SK-N-SH treated with all-trans-retinoic acid at 6 μM for 48 hours (cell line): ENCODE data around the gene SLC8A3.
"Not testable (repeated sequence)": the region's sequence is repeated elsewhere in the genome, so short reads cannot be mapped to it uniquely, and the experiment has no call there.

ENCODE experiments used
- ARNTL ChIP-seq: fragments of 450-650 bp; formaldehyde crosslinking; IDR thresholded peaks from 2 replicates; pipeline ENCODE4 v1.5.0; 2020; ENCODE audit warnings: low read depth, mild to moderate bottlenecking, moderate library complexity, borderline replicate concordance
- CSDC2 ChIP-seq: fragments of 250-450 bp; sonication (Bioruptor Pico); IDR thresholded peaks from 2 replicates; pipeline ENCODE4 v1.5.0; 2020; ENCODE audit warnings: mild to moderate bottlenecking, moderate library complexity
- TOX ChIP-seq: fragments of 250-450 bp; sonication (Bioruptor Pico); IDR thresholded peaks from 2 replicates; pipeline ENCODE4 v1.8.0; 2021; ENCODE audit warnings: mild to moderate bottlenecking, moderate library complexity, borderline replicate concordance
- ZNF565 ChIP-seq: fragments of 450-650 bp; formaldehyde crosslinking; conservative IDR thresholded peaks from 2 replicates; pipeline ENCODE4 v1.5.0; 2020; ENCODE audit warnings: low read depth, mild to moderate bottlenecking, moderate library complexity
- TF ChIP-seq, protein P1 (sequence below): fragments of 250-450 bp; sonication (Bioruptor Pico); IDR thresholded peaks from 2 replicates; pipeline ENCODE4 v1.5.1; 2020; ENCODE audit warnings: low read depth, mild to moderate bottlenecking, moderate library complexity

GRCh38 chr14:70231756-70232544 lies 43.2 kb upstream of the SLC8A3 start:
- TF ChIP-seq, protein P1, sequence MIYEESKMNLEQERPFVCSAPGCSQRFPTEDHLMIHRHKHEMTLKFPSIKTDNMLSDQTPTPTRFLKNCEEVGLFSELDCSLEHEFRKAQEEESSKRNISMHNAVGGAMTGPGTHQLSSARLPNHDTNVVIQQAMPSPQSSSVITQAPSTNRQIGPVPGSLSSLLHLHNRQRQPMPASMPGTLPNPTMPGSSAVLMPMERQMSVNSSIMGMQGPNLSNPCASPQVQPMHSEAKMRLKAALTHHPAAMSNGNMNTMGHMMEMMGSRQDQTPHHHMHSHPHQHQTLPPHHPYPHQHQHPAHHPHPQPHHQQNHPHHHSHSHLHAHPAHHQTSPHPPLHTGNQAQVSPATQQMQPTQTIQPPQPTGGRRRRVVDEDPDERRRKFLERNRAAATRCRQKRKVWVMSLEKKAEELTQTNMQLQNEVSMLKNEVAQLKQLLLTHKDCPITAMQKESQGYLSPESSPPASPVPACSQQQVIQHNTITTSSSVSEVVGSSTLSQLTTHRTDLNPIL (CRISPR knock-in tag) = not testable (repeated sequence)
- TF ChIP-seq ARNTL; ZNF565 (CRISPR knock-in tag); TOX (CRISPR knock-in tag); CSDC2: not testable (repeated sequence)
